AG04449 (cell line): ENCODE results near the gene DSCAM.

ENCODE experiments used
- CTCF ChIA-PET: fragments of 350-600 bp; formaldehyde crosslinking; extraction: SDS; loops from one replicate; lab custom pipeline; 2021; ENCODE audit warnings: antibody characterized with exemption; lab: Yijun Ruan, JAX
- POLR2A ChIA-PET: fragments of 400-600, 350-600 bp; formaldehyde crosslinking; extraction: SDS; loops from one replicate; lab custom pipeline; 2020; ENCODE audit warnings: antibody characterized with exemption, inconsistent platforms; lab: Yijun Ruan, JAX
- DNase-seq: peaks from one replicate; pipeline ENCODE4 v3.0.0-alpha.2; 2010; ENCODE audit warnings: low read depth, low spot score
- H3K4me3 ChIP-seq: 2 replicates; pipeline ENCODE4 v1.5.1; 2011; ENCODE audit warnings: low read depth, mild to moderate bottlenecking, control low read depth, low read length
- CTCF ChIP-seq: IDR thresholded peaks from one replicate; pipeline ENCODE4 v1.5.1; 2011; ENCODE audit warnings: mild to moderate bottlenecking, moderate library complexity, low read length, control low read depth, inconsistent platforms; ENCODE audit not compliant: insufficient read depth; ENCODE audit errors: missing control alignments

DSCAM gene

GRCh38 chr21:40177979-40178378, 669.0 kb downstream of the DSCAM start:
- no peak for DNase-seq
- no peak overlapping the region for H3K4me3 ChIP-seq
- POLR2A ChIA-PET = no interaction called here
- CTCF ChIA-PET = no interaction called here
- TF ChIP-seq CTCF = no peak

GRCh38 chr21:40176724-40177123, 670.2 kb downstream of the DSCAM start:
- CTCF ChIA-PET = no interaction called here
- no peak overlapping the region for H3K4me3 ChIP-seq
- TF ChIP-seq CTCF = no peak
- POLR2A ChIA-PET = no interaction called here
- DNase-seq = no peak

- no peak overlapping the region for H3K4me3 ChIP-seq
- no peak for TF ChIP-seq CTCF
- POLR2A ChIA-PET = no interaction called here
- DNase-seq = no peak
- CTCF ChIA-PET = no interaction called here
These were observed 673.1 kb downstream of the DSCAM start for GRCh38 chr21:40173816-40174215.

GRCh38 chr21:40169971-40170370, 677.0 kb downstream of the DSCAM start:
- H3K4me3 ChIP-seq = no peak overlapping the region
- POLR2A ChIA-PET = no interaction called here
- no peak for DNase-seq
- TF ChIP-seq CTCF = no peak
- CTCF ChIA-PET = no interaction called here

- no peak for DNase-seq
- TF ChIP-seq CTCF = no peak
- CTCF ChIA-PET = no interaction called here
- no peak overlapping the region for H3K4me3 ChIP-seq
- POLR2A ChIA-PET = no interaction called here
These were observed 680.6 kb downstream of the DSCAM start for GRCh38 chr21:40166291-40166843.

GRCh38 chr21:40165773-40166070, 681.2 kb downstream of the DSCAM start:
- CTCF ChIA-PET = no interaction called here
- no peak for DNase-seq
- no peak for TF ChIP-seq CTCF
- no peak overlapping the region for H3K4me3 ChIP-seq
- POLR2A ChIA-PET = no interaction called here
